ENCODE data around the gene ISOC2. TPM values are rescaled to one million over a fixed set of nuclear protein-coding genes. Genes with fewer than 3 reads are reported as not detected.

Gene ISOC2
- total and polyA plus RNA-seq, 9 of the 15 experiments (the other 6 are each of a cell fraction or from before 2014, with no cell fraction given): 1.2 to 229 (median 58.3) TPM

- TF ChIP-seq, protein P1, sequence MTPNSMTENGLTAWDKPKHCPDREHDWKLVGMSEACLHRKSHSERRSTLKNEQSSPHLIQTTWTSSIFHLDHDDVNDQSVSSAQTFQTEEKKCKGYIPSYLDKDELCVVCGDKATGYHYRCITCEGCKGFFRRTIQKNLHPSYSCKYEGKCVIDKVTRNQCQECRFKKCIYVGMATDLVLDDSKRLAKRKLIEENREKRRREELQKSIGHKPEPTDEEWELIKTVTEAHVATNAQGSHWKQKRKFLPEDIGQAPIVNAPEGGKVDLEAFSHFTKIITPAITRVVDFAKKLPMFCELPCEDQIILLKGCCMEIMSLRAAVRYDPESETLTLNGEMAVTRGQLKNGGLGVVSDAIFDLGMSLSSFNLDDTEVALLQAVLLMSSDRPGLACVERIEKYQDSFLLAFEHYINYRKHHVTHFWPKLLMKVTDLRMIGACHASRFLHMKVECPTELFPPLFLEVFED (CRISPR knock-in tag; conservative IDR thresholded peaks at IDR 0.05): peak; percentile 79
- TF ChIP-seq ETS2 (tag; IDR thresholded peaks at IDR 0.05; ENCODE audit: borderline replicate concordance, poor library complexity, severe bottlenecking) (no peak), FOXK2 (conservative IDR thresholded peaks at IDR 0.05 in 1 of 2, IDR thresholded peaks at IDR 0.05 in 1 of 2; ENCODE audit: low read depth in 2 of 2) (peak in 1 of 2 experiments; percentile 67; a peak in 1 of 4 replicates), HBP1 (CRISPR knock-in tag; IDR thresholded peaks at IDR 0.05) (peak; percentile 81; the same call in 1 of the 2 replicates), GABPB1 (CRISPR knock-in tag; IDR thresholded peaks at IDR 0.05) (peak; percentile 84), RCOR1 (IDR thresholded peaks at IDR 0.05; ENCODE audit: borderline replicate concordance in 1 of 2, low read depth in 2 of 2, low read length in 2 of 2) (peak in 1 of 2 experiments; percentile 70; a peak in 2 of 4 replicates), CREB1 (IDR thresholded peaks at IDR 0.05) (peak; percentile 90), CREB1 (CRISPR knock-in tag; IDR thresholded peaks at IDR 0.05) (peak; percentile 95), CREB3 (tag; conservative IDR thresholded peaks at IDR 0.05; ENCODE audit: low read depth) (0 out of 2 replicates have a peak, but pooled peaks have one; percentile 29), NR2C2 (CRISPR knock-in tag; IDR thresholded peaks at IDR 0.05) (no peak), NR2C2 (tag; IDR thresholded peaks at IDR 0.05) (peak; percentile 84), TCF7 (IDR thresholded peaks at IDR 0.05; ENCODE audit: borderline replicate concordance) (peak; percentile 18; the same call in 1 of the 2 replicates), RBM25 (IDR thresholded peaks at IDR 0.05; ENCODE audit: low read depth, low read length, severe bottlenecking) (peak; percentile 50), RAD51 (IDR thresholded peaks at IDR 0.05; ENCODE audit: borderline replicate concordance, low read depth) (peak; percentile 94), ZNF408 (CRISPR knock-in tag; IDR thresholded peaks at IDR 0.05; ENCODE audit: low read depth) (no peak), KDM5B (IDR thresholded peaks at IDR 0.05; ENCODE audit: insufficient replicate concordance, low read depth, low read length) (no peak), E2F3 (CRISPR knock-in tag; IDR thresholded peaks at IDR 0.05) (peak; percentile 32; the same call in 1 of the 2 replicates), ESRRA (IDR thresholded peaks at IDR 0.05; ENCODE audit: borderline replicate concordance, low read depth) (peak; percentile 62; the same call in 1 of the 2 replicates)
- TF ChIP-seq, protein P2, sequence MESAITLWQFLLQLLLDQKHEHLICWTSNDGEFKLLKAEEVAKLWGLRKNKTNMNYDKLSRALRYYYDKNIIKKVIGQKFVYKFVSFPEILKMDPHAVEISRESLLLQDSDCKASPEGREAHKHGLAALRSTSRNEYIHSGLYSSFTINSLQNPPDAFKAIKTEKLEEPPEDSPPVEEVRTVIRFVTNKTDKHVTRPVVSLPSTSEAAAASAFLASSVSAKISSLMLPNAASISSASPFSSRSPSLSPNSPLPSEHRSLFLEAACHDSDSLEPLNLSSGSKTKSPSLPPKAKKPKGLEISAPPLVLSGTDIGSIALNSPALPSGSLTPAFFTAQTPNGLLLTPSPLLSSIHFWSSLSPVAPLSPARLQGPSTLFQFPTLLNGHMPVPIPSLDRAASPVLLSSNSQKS (CRISPR knock-in tag; IDR thresholded peaks at IDR 0.05): no peak
- TF ChIP-seq, protein P3, sequence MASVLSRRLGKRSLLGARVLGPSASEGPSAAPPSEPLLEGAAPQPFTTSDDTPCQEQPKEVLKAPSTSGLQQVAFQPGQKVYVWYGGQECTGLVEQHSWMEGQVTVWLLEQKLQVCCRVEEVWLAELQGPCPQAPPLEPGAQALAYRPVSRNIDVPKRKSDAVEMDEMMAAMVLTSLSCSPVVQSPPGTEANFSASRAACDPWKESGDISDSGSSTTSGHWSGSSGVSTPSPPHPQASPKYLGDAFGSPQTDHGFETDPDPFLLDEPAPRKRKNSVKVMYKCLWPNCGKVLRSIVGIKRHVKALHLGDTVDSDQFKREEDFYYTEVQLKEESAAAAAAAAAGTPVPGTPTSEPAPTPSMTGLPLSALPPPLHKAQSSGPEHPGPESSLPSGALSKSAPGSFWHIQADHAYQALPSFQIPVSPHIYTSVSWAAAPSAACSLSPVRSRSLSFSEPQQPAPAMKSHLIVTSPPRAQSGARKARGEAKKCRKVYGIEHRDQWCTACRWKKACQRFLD (CRISPR knock-in tag; IDR thresholded peaks at IDR 0.05): peak; percentile 55; the same call in 1 of the 2 replicates
Measured at GRCh38 chr19:55407800-55408532, 53.5 kb downstream of the ISOC2 start (continued).
